HG02798 (cell line): Measurements from ENCODE around the gene FRMD4A.
A peak's percentile ranks its signal among the peaks of the same experiment; 100 is the strongest.

Experiments
- ATAC-seq: cut with Tn5 transposase; IDR thresholded peaks from one replicate; pipeline ENCODE4 v1.9.1; 2021; ENCODE audit warnings: mild to moderate bottlenecking; ENCODE audit not compliant: unreplicated experiment, poor library complexity

The FRMD4A gene

GRCh38 chr10:14195433-14195832, 135.3 kb downstream of the FRMD4A start:
- ATAC-seq: no peak

GRCh38 chr10:14192746-14193145, 138.0 kb downstream of the FRMD4A start:
- ATAC-seq: no peak

GRCh38 chr10:14191871-14192270, 138.9 kb downstream of the FRMD4A start:
- ATAC-seq: no peak

GRCh38 chr10:14191407-14191806, 139.3 kb downstream of the FRMD4A start:
- ATAC-seq: no peak

- no peak for ATAC-seq
These were observed 140.0 kb downstream of the FRMD4A start for GRCh38 chr10:14190702-14191101.

GRCh38 chr10:14186245-14186644, 144.5 kb downstream of the FRMD4A start:
- ATAC-seq: no peak

GRCh38 chr10:14185316-14186045, 145.2 kb downstream of the FRMD4A start:
- ATAC-seq: peak; percentile 84

- ATAC-seq: peak; percentile 60
These were observed 145.8 kb downstream of the FRMD4A start for GRCh38 chr10:14184841-14185315.

- no peak for ATAC-seq
These were observed 147.9 kb downstream of the FRMD4A start for GRCh38 chr10:14182781-14183180.

GRCh38 chr10:14181567-14181936, 149.2 kb downstream of the FRMD4A start:
- ATAC-seq: no peak

GRCh38 chr10:14180911-14181566, 149.7 kb downstream of the FRMD4A start:
- ATAC-seq: no peak

GRCh38 chr10:14179251-14179650, 151.5 kb downstream of the FRMD4A start:
- ATAC-seq: no peak

GRCh38 chr10:14173706-14174594, 156.8 kb downstream of the FRMD4A start:
- ATAC-seq: no peak

GRCh38 chr10:14173391-14173705, 157.4 kb downstream of the FRMD4A start:
- no peak for ATAC-seq

GRCh38 chr10:14172336-14172950, 158.3 kb downstream of the FRMD4A start:
- no peak for ATAC-seq

- ATAC-seq: no peak
These were observed 159.4 kb downstream of the FRMD4A start for GRCh38 chr10:14171336-14171735.

- ATAC-seq: no peak
These were observed 167.2 kb downstream of the FRMD4A start for GRCh38 chr10:14163377-14164086.

GRCh38 chr10:14162629-14163344, 167.9 kb downstream of the FRMD4A start:
- no peak for ATAC-seq

GRCh38 chr10:14162061-14162460, 168.7 kb downstream of the FRMD4A start:
- ATAC-seq: no peak
